ENCODE data around the gene UGT1A9.

GRCh38 chr2:233772153-233772552 is 100.5 kb downstream of the UGT1A9 start:
- TF ChIP-seq, protein P1, sequence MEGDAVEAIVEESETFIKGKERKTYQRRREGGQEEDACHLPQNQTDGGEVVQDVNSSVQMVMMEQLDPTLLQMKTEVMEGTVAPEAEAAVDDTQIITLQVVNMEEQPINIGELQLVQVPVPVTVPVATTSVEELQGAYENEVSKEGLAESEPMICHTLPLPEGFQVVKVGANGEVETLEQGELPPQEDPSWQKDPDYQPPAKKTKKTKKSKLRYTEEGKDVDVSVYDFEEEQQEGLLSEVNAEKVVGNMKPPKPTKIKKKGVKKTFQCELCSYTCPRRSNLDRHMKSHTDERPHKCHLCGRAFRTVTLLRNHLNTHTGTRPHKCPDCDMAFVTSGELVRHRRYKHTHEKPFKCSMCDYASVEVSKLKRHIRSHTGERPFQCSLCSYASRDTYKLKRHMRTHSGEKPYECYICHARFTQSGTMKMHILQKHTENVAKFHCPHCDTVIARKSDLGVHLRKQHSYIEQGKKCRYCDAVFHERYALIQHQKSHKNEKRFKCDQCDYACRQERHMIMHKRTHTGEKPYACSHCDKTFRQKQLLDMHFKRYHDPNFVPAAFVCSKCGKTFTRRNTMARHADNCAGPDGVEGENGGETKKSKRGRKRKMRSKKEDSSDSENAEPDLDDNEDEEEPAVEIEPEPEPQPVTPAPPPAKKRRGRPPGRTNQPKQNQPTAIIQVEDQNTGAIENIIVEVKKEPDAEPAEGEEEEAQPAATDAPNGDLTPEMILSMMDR (IDR thresholded peaks at IDR 0.05) = no peak
- no peak for TF ChIP-seq EP300 (IDR thresholded peaks at IDR 0.05; ENCODE audit: low read depth)

Data from transverse colon (tissue), 3 donors.